ENCODE measurements around the gene SLC1A5.

Gene SLC1A5

DNA sequence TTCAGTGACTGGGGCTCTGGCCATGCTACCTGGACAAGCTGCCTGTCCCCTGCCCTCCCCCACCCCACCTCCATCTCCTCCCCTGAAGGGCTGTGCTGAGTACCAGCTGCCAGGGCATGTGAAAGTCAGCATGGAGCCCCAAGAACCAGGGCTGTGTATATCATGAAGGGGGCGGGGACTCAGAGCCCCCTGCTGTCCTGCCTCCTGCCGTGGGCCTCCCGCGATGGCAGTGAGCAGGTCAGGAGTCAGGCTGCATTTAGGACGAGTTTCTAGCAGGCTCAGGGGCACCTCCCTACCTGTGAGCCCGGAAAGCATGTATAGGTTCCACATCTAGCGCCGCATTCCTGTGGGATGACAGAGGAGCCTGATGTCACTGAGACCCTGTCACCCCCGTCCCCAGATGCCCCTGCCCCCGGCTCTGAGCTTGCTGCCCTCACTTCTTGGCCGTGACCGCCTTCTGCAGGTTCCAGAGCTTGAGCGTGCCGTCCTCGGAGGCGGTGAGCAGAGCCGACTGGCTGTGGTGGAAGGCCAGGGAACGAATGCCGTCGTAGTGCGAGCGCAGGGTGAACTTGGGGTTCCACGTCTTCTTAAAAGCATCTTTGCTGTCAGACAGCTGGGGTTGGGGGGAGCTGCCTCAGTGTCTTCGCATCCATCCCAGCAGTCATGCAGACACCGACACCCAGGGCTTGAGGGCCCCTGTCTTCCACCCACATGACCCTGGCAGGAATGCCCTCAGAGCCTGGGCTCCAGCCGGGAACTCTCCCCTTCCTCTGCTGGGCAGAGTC, 63.2 kb downstream of the SLC1A5 start:
- no peak for DNase-seq (ENCODE audit: low spot score)
